ENCODE measurements around the gene PPFIBP1.
"Not testable (repeated sequence)": the region's sequence is repeated elsewhere in the genome, so short reads cannot be mapped to it uniquely, and the experiment has no call there.

GRCh38 chr12:27642892-27643291, 118.9 kb downstream of the PPFIBP1 start:
- TF ChIP-seq PHF8 (conservative IDR thresholded peaks at IDR 0.05; ENCODE audit: low read depth, low read length); HDAC2 (IDR thresholded peaks at IDR 0.05; ENCODE audit: borderline replicate concordance in 1 of 2, low read depth in 2 of 2, low read length in 2 of 2); BACH1 (IDR thresholded peaks at IDR 0.05; ENCODE audit: low read length); CTCF (IDR thresholded peaks at IDR 0.05; ENCODE audit: control extremely low read depth in 1 of 3, insufficient read depth in 1 of 3, low read depth in 1 of 3, low read length in 3 of 3); YY1 (IDR thresholded peaks at IDR 0.05; ENCODE audit: low read depth, low read length): not testable (repeated sequence)

All from H1 (cell line).